CD4-positive, alpha-beta T cell treated with Interleukin-2 at 100 ng/mL for 4 hours (primary cell): Measurements from ENCODE around the gene FABP3.

ENCODE experiments used
- DNase-seq: peaks from one replicate; pipeline ENCODE4 v3.0.0-alpha.2; 2020; ENCODE audit warnings: low spot score

FABP3 gene

GRCh38 chr1:31373056-31373896, at the start of gene FABP3:
Gene FABP3, minus strand, starts transcription at chr1:31373076. Its CDS starts 62 bp downstream, at chr1:31373014.
- no peak for DNase-seq

GRCh38 chr1:31421371-31422040, 48.6 kb upstream of the FABP3 start:
- no peak for DNase-seq

- DNase-seq: no peak
Observed at GRCh38 chr1:31420716-31421115, 47.8 kb upstream of the FABP3 start.

GRCh38 chr1:31418626-31419323, 45.9 kb upstream of the FABP3 start:
- DNase-seq: no peak

- DNase-seq: no peak
Observed at GRCh38 chr1:31417148-31417547, 44.3 kb upstream of the FABP3 start.

- no peak for DNase-seq
Observed at GRCh38 chr1:31416101-31416736, 43.3 kb upstream of the FABP3 start.

GRCh38 chr1:31415658-31416057, 42.8 kb upstream of the FABP3 start:
- DNase-seq: no peak

- DNase-seq: no peak
Observed at GRCh38 chr1:31414980-31415370, 42.1 kb upstream of the FABP3 start.

GRCh38 chr1:31413405-31414001, 40.6 kb upstream of the FABP3 start:
- DNase-seq: peak; percentile 2

GRCh38 chr1:31412732-31413404, 40.0 kb upstream of the FABP3 start, which contains the start of gene SERINC2:
Gene SERINC2, plus strand, starts transcription at chr1:31413213. Its CDS starts 53 bp downstream, at chr1:31413266.
- no peak for DNase-seq

GRCh38 chr1:31412205-31412604, 39.3 kb upstream of the FABP3 start:
- no peak for DNase-seq

GRCh38 chr1:31410871-31411270, 38.0 kb upstream of the FABP3 start:
- DNase-seq: no peak

- no peak for DNase-seq
Observed at GRCh38 chr1:31409946-31410858, 37.3 kb upstream of the FABP3 start.

GRCh38 chr1:31408788-31409318, 36.0 kb upstream of the FABP3 start:
- no peak for DNase-seq

GRCh38 chr1:31407029-31407626, 34.3 kb upstream of the FABP3 start:
- no peak for DNase-seq

GRCh38 chr1:31405578-31406245, 32.8 kb upstream of the FABP3 start:
- DNase-seq: no peak

- DNase-seq: no peak
Observed at GRCh38 chr1:31401241-31401640, 28.4 kb upstream of the FABP3 start.

- DNase-seq: no peak
Observed at GRCh38 chr1:31400393-31400792, 27.5 kb upstream of the FABP3 start.

- no peak for DNase-seq
Observed at GRCh38 chr1:31399976-31400375, 27.1 kb upstream of the FABP3 start.
